Measurements from ENCODE around the gene MYO18B. TPM values are rescaled to one million over a fixed set of nuclear protein-coding genes. Genes with fewer than 3 reads are reported as not detected.

The MYO18B gene
- total and polyA plus RNA-seq, 7 donors, result 79.3 to 434 (median 273) TPM

- TF ChIP-seq CTCF (IDR thresholded peaks at IDR 0.05), result no peak
- DNase-seq (no peak), ATAC-seq (no peak)
- peaks cover 0 to 57% of the 10 kb centered on the region in 2 donors for H3K36me3 ChIP-seq (ENCODE audit: insufficient read depth in 1 of 2, low read depth in 1 of 2)
- 47 to 53% (median 50%) methylated on average over 8 of the region's 8 CpGs for WGBS, 3 donors
- H3K4me1 ChIP-seq, result peaks cover 20% of the 10 kb centered on the region
- no peak overlapping the region for H3K4me3 ChIP-seq
- intact Hi-C loops (cut with DNase I), result no loop called here
- no peak overlapping the region for H3K27ac ChIP-seq
- H3K9me3 ChIP-seq, result no peaks in the 10 kb centered on the region
- H3K27me3 ChIP-seq (ENCODE audit: insufficient read depth in 3 of 3, low read length in 2 of 3), result no peaks in the 10 kb centered on the region
These were observed 246.0 kb downstream of the MYO18B start for GRCh38 chr22:25987948-25988347.

GRCh38 chr22:25990940-25991339, 249.0 kb downstream of the MYO18B start:
- Histone ChIP-seq H3K27me3 (ENCODE audit: insufficient read depth in 3 of 3, low read length in 2 of 3) (no peaks in the 10 kb centered on the region), H3K9me3 (no peaks in the 10 kb centered on the region), H3K4me3 (no peak overlapping the region), H3K36me3 (ENCODE audit: insufficient read depth in 1 of 2, low read depth in 1 of 2) (peaks cover 2 to 83% of the 10 kb centered on the region in 2 donors), H3K27ac (no peak overlapping the region), H3K4me1 (no peaks in the 10 kb centered on the region)
- intact Hi-C loops (cut with DNase I), result no loop called here
- ATAC-seq (no peak), DNase-seq (no peak)
- no peak for TF ChIP-seq CTCF (IDR thresholded peaks at IDR 0.05)
- WGBS, 3 donors, result 64 to 69% (median 65%) methylated on average over 7 to 8 of the region's 8 CpGs

GRCh38 chr22:25992331-25992730, 250.3 kb downstream of the MYO18B start:
- DNase-seq (no peak), ATAC-seq (no peak)
- H3K27ac ChIP-seq, result no peak overlapping the region
- H3K36me3 ChIP-seq (ENCODE audit: insufficient read depth in 1 of 2, low read depth in 1 of 2), result peaks cover 2 to 83% of the 10 kb centered on the region in 2 donors
- no peaks in the 10 kb centered on the region for H3K9me3 ChIP-seq
- no peaks in the 10 kb centered on the region for H3K4me1 ChIP-seq
- H3K4me3 ChIP-seq, result no peak overlapping the region
- no peaks in the 10 kb centered on the region for H3K27me3 ChIP-seq (ENCODE audit: insufficient read depth in 3 of 3, low read length in 2 of 3)
- intact Hi-C loops (cut with DNase I), result no loop called here
- 82 to 87% (median 87%) methylated on average over 12 of the region's 12 CpGs for WGBS, 3 donors
- no peak for TF ChIP-seq CTCF (IDR thresholded peaks at IDR 0.05)

- H3K4me3 ChIP-seq, result no peak overlapping the region
These were observed 254.7 kb downstream of the MYO18B start for GRCh38 chr22:25996669-25997068.

More at GRCh38 chr22:25996669-25997068, 254.7 kb downstream of the MYO18B start:
- intact Hi-C loops (cut with DNase I), result no loop called here
- Histone ChIP-seq H3K36me3 (ENCODE audit: insufficient read depth in 1 of 2, low read depth in 1 of 2) (peaks cover 2 to 74% of the 10 kb centered on the region in 2 donors), H3K27ac (no peak overlapping the region), H3K9me3 (no peaks in the 10 kb centered on the region), H3K27me3 (ENCODE audit: insufficient read depth in 3 of 3, low read length in 2 of 3) (no peaks in the 10 kb centered on the region), H3K4me1 (peaks cover 7% of the 10 kb centered on the region)
- ATAC-seq, result no peak
- no peak for DNase-seq
- 79 to 85% (median 80%) methylated on average over 7 of the region's 7 CpGs for WGBS, 3 donors
- no peak for TF ChIP-seq CTCF (IDR thresholded peaks at IDR 0.05)

Data from psoas muscle (tissue), 8 donors.